ENCODE data around the gene SND1. TPM values are rescaled to one million over a fixed set of nuclear protein-coding genes. Genes with fewer than 3 reads are reported as not detected.
A peak's percentile ranks its signal among the peaks of the same experiment; 100 is the strongest.
"Not testable (repeated sequence)": the region's sequence is repeated elsewhere in the genome, so short reads cannot be mapped to it uniquely, and the experiment has no call there.

Gene SND1
- total RNA-seq, 2 donors from 2014 or later: 246 to 256 TPM

DNA sequence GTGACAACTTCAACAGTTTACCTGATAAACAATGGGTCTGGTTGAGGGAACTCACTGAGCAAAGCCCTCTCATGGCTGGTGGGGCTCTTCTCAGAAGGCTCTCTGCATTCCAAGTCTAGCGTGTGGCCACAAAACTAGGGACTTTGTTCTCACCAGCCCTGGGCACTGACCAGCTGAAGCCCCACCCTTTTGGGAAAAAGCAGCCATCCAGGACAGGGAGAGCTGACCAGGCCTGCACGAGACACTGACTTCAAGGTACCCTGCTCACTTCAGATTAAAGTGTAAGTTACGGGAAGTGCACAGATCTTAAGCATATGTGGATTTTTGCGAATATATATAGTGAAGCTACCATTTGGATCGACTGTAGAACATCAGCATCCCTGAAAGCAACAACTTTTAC lies 446.6 kb downstream of the SND1 start:
- Mint-ChIP-seq H3K27ac (no peak overlapping the region), H3K4me1 (peaks cover 9% of the 10 kb centered on the region), H3K36me3 (ENCODE audit: low read depth) (peaks cover 33% of the 10 kb centered on the region), H3K4me3 (no peak overlapping the region), H3K9me3 (no peaks in the 10 kb centered on the region), H3K27me3 (peaks cover 2% of the 10 kb centered on the region)
- no peak for ATAC-seq (replicated peaks)

DNA sequence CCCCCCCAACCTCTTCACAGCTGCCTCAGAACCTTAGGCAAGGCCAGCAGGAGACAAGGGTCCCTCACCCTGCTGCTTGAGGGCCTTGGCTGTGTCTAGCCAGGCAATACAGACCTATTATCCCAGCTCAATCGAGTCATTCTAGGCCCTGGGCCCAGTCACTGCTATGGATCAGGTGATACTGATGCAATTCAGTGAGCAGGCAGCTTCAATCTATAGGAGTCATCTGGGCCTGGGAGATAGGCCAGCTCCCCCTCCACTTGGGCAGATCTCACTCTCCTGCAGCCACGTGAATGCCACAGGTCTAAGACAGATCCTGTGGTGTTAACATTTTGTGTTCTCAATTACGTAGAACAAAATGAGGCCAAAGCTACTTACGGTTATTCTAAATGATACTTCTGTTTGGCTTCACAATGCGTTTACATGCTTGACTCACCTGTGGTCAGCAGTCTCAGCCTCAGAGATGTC lies 447.2 kb downstream of the SND1 start:
- no peak overlapping the region for H3K4me3 Mint-ChIP-seq
- peak; percentile 80 for ATAC-seq (replicated peaks)
- H3K27me3 Mint-ChIP-seq: peaks cover 5% of the 10 kb centered on the region
- H3K4me1 Mint-ChIP-seq: peaks cover 11% of the 10 kb centered on the region
- H3K9me3 Mint-ChIP-seq: no peaks in the 10 kb centered on the region
- peak overlapping the region; percentile 31 for H3K27ac Mint-ChIP-seq
- peaks cover 28% of the 10 kb centered on the region for H3K36me3 Mint-ChIP-seq (ENCODE audit: low read depth)

DNA sequence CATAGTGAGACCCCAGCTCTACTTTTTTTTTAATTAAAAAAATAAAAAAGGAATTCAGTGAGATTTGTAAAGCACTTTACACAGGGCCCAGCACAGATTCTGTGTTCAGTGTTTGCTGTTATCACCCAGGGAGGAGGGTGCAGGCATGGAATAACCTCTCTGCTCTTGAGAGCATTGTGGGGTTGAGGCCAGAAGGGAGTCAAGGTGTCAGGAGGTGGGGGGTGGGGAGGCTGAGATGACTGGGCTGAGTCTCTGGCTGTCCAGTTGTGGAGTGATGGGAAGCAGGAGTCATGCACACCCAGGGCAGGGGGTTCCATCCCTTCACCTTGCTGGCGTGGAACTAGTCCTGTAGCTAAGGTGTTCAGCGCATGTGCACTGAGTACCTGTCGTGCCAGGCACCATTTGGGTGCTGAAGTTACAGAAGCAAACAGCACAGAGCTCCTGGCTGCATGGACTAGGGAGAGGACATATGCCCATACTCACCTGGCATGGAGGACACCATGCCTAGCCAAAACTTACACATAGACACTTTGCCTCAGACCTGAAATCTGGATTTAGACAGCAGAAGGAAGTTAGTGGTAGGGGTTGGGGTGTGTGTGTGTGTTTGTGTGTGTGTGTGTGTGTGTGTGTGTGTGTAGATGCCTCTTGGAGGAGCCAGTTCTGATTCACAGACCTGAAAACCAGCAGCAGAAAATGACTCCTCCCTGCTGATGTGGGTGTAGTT lies 448.4 kb downstream of the SND1 start:
- ATAC-seq (replicated peaks): no peak
- Mint-ChIP-seq H3K27me3 (peaks cover 5% of the 10 kb centered on the region), H3K4me1 (peaks cover 15% of the 10 kb centered on the region), H3K27ac (peak overlapping the region; percentile 81), H3K36me3 (ENCODE audit: low read depth) (peaks cover 16% of the 10 kb centered on the region), H3K9me3 (no peaks in the 10 kb centered on the region), H3K4me3 (no peak overlapping the region)

DNA sequence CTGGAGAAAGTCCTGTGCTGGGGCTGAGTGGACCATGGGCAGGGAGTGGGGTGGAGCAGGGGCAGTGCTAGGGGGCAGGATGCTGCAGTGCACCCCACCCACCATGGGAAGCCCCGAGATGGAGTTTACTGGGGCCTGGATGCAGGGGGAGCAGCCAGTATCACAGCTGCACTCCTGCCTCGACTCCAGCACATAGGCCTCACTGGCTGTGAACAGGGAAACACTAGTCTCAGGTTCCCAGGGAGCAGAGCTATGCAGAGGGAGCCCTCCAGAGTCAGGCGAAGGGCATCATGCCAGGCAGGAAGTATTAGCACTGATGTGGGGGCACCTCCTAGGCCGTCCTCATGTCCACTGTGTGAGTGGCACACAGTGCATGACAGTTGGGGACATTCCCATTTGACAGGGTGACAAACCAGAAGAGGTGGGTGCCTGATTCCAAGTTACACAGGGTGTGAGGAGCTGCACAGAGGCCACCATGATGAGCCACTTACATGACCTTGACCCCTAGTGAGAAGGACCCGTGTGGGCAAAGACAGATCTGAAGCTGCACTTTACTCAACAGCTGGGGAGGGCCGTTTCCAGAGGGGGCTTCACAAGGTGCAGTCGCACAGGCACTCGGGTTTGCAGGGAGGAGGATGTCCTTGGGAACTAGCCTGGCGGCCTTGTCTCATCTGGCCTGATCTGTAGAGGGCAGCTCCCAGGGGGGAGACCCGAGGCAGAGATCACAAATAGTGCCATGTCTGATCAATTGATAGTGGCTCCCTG lies 449.1 kb downstream of the SND1 start:
- Mint-ChIP-seq H3K4me1 (peaks cover 15% of the 10 kb centered on the region), H3K4me3 (no peak overlapping the region), H3K27ac (peak overlapping the region; percentile 81), H3K27me3 (peaks cover 5% of the 10 kb centered on the region), H3K9me3 (no peaks in the 10 kb centered on the region), H3K36me3 (ENCODE audit: low read depth) (peaks cover 9% of the 10 kb centered on the region)
- no peak for ATAC-seq (replicated peaks)

DNA sequence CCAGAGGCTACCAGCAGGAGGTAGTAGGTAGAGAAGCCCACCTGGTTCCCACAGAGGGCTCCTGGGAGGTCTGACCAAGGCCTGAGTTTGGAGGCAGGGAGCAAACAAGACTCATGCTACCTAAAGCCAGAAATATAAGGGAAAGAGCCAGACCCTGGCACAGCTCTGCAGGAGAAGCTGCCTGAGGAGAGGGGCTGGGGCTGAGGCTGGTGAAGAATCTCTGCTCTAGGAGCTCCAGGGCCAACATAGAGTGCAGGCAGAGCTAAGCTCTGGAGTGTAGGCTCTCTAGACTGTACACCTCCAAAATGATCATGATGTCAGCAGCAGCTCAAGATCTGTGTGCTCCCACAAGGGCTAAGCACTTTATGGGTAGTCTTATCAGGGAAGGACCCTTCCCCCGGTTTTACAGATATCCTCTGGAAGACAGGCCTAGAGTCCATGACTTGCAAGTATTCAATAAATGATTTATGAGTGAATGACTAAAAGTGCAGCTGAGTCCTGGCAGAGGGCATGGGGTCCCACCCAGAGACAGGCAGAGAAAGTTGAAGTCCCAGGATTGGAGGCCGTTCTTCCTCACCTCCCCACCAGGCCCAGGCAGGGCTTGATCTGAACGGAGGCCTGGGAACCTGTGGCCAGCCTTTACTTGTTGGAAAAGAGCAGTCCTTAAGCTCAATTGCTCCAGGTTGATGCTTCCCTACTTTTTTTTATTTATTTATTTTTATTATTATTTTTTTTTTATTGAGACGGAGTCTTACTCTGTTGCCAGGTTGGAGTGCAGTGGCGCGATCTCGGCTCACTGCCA lies 450.7 kb downstream of the SND1 start:
- ATAC-seq (replicated peaks): no peak
- Mint-ChIP-seq H3K27me3 (peaks cover 5% of the 10 kb centered on the region), H3K4me3 (no peak overlapping the region), H3K36me3 (ENCODE audit: low read depth) (no peaks in the 10 kb centered on the region), H3K9me3 (no peaks in the 10 kb centered on the region), H3K4me1 (peaks cover 22% of the 10 kb centered on the region), H3K27ac (no peak overlapping the region)

DNA sequence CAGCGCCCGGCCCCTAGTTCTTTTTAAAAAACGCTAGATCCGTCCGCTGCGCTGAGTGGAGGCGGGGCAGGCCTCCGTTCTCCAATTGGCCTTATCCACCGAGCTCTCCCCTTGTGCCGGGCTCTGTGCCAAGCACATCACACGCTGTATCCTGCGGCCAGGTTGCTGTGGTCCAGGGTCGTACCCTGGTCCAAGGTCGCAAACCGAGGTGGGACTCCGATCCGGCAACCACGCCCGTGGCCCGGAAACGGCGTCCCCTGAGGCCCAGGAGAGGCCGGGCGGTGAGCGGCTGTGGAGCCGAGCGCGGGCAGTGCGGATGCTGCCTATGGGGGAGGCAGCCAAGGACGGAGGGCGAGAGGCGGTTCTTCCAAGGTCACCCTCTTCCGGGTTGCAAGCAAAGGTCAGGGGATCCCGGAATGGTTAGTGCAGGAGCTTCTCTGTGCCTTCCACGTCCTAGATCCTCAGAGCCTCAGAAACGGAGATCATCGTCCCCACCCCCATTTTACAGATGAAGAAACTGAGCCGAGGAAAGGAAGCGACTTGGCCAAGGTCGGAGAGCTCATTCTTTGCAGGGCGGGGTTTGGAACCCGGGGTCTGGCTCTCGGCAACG lies 451.6 kb downstream of the SND1 start:
- Mint-ChIP-seq H3K27ac (no peak overlapping the region), H3K36me3 (ENCODE audit: low read depth) (no peaks in the 10 kb centered on the region), H3K27me3 (peaks cover 5% of the 10 kb centered on the region), H3K4me3 (peak overlapping the region; percentile 77), H3K4me1 (peaks cover 26% of the 10 kb centered on the region), H3K9me3 (no peaks in the 10 kb centered on the region)
- peak; percentile 31 for ATAC-seq (replicated peaks)

DNA sequence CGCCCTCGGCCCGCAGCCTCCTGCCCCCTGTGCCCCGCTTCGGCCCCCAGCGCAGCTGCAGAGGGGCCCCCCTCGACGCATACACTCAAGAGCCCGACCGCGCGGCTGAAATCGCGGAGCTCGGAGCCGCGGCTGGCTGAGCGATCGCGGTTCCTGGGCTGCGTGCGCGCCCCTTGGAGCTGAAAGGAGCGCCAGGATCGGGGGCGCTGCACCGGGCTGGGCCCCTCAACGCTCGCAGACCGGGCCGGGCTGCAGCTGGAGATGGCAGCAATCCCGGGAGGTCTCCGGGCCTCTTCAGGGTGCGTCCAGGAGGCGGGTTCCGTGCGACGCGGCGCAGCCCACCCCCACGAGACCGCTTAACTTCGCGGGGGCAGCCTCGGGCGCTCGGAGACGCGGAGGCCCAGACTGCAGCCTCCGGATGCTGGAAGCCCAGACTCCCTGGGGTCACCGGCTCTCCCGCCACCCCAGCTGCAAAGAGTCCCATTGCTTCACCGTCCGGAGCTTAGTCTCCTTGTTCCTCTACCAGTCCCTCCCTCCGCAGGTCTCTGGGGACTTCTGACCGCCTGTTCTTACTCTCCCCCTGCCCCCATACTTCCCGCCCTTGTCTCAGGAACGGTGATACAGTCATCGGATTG lies 452.2 kb downstream of the SND1 start:
- Mint-ChIP-seq H3K36me3 (ENCODE audit: low read depth) (no peaks in the 10 kb centered on the region), H3K4me1 (peaks cover 31% of the 10 kb centered on the region), H3K27ac (peak overlapping the region; percentile 23), H3K9me3 (no peaks in the 10 kb centered on the region), H3K27me3 (peaks cover 5% of the 10 kb centered on the region), H3K4me3 (peak overlapping the region; percentile 77)
- peak; percentile 2 for ATAC-seq (replicated peaks)

DNA sequence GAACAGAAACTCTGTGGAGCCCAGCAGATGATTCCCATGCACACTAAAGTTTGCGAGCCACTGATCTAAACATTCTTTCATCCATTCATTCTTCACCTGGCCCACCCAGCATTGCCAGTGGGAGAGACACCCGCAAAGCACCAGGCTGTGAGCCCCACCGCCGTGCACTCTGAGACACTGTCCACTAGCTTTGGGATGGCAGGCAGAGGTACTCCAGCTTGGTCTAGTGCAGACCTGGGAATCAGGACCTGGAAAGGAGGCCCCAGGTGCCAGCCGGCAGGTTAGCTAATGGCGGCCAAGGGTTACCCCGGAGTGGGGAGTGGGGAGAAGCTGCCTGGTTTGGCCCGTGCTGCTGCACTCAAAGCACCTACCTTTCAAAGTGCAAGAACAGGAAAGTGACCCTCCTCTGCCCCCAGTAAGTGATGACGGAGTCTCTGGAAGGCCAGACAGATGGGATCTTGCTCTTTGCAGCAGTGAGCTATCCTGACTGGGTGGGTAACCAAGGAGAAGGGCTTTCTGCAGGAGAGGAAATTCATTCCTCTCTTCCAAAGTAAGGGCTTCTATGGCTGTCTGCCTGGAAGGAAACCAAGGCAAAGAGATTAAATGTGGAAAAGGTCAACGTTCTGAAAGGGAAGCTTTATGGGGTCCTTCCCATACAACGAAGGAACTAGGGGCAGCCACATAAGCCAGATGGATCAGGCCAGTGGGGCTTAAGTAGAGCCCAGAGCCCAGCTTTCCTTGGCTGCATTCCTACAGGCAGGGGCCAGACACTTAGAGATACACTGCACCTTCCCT lies 453.4 kb downstream of the SND1 start:
- Mint-ChIP-seq H3K27me3 (peaks cover 5% of the 10 kb centered on the region), H3K27ac (no peak overlapping the region), H3K36me3 (ENCODE audit: low read depth) (no peaks in the 10 kb centered on the region), H3K4me3 (no peak overlapping the region), H3K9me3 (no peaks in the 10 kb centered on the region), H3K4me1 (peaks cover 37% of the 10 kb centered on the region)
- no peak for ATAC-seq (replicated peaks)

DNA sequence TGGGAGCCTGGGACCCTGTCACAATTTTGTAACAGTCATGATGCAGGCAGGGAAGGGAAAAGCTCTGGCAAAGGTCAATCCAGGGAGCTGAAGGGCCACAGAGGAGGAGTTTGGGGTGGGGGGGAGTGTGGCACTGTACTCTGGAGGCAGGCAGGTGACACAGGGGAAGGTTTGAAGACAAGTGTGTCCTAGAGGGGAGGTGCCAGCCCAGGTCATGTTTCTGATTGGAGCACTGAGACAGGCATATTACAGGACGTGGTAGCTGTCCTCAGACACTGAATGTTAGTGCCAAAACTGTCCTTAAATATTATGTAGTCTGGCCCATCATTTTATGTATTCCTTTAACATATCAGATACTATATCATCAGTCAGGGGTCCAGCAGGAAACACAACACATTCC lies 454.8 kb downstream of the SND1 start:
- no peak for ATAC-seq (replicated peaks)
- no peaks in the 10 kb centered on the region for H3K9me3 Mint-ChIP-seq
- peaks cover 5% of the 10 kb centered on the region for H3K27me3 Mint-ChIP-seq
- H3K4me3 Mint-ChIP-seq: no peak overlapping the region
- peaks cover 47% of the 10 kb centered on the region for H3K4me1 Mint-ChIP-seq
- peak overlapping the region; percentile 13 for H3K27ac Mint-ChIP-seq
- H3K36me3 Mint-ChIP-seq (ENCODE audit: low read depth): no peaks in the 10 kb centered on the region

DNA sequence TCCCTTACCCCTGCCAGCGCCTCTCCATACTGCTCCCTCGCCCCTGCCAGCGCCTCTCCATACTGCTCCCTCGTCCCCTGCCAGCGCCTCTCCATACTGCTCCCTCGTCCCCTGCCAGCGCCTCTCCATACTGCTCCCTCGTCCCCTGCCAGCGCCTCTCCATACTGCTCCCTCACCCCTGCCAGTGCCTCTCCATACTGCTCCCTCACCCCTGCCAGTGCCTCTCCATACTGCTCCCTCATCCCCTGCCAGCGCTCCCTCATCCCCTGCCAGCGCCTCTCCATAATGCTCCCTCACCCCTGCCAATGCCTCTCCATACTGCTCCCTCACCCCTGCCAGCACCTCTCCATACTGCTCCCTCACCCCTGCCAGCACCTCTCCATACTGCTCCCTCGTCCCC lies 455.5 kb downstream of the SND1 start:
- H3K27me3 Mint-ChIP-seq; ATAC-seq (replicated peaks); H3K27ac Mint-ChIP-seq; H3K36me3 Mint-ChIP-seq (ENCODE audit: low read depth); H3K9me3 Mint-ChIP-seq; H3K4me3 Mint-ChIP-seq: not testable (repeated sequence)
- peaks cover 41% of the 10 kb centered on the region for H3K4me1 Mint-ChIP-seq

DNA sequence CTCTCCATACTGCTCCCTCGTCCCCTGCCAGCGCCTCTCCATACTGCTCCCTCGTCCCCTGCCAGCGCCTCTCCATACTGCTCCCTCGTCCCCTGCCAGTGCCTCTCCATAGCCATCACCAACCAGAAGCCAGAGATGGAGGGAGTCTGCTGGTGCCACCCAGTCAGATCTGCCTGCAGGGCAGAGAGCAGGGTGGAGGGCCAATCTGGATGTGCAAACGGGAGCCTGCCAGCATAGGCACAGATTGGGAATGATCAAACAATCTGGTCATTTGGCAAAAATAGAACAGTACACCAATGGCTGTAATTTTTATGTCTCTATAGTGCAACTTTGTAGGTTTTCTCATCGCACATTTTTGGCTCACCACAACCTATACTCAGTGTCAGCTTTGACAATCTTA lies 456.1 kb downstream of the SND1 start:
- H3K4me3 Mint-ChIP-seq: peak overlapping the region; percentile 49
- no peaks in the 10 kb centered on the region for H3K9me3 Mint-ChIP-seq
- H3K4me1 Mint-ChIP-seq: peaks cover 41% of the 10 kb centered on the region
- no peaks in the 10 kb centered on the region for H3K36me3 Mint-ChIP-seq (ENCODE audit: low read depth)
- H3K27ac Mint-ChIP-seq: peak overlapping the region; percentile 52
- peaks cover 5% of the 10 kb centered on the region for H3K27me3 Mint-ChIP-seq
- no peak for ATAC-seq (replicated peaks)

DNA sequence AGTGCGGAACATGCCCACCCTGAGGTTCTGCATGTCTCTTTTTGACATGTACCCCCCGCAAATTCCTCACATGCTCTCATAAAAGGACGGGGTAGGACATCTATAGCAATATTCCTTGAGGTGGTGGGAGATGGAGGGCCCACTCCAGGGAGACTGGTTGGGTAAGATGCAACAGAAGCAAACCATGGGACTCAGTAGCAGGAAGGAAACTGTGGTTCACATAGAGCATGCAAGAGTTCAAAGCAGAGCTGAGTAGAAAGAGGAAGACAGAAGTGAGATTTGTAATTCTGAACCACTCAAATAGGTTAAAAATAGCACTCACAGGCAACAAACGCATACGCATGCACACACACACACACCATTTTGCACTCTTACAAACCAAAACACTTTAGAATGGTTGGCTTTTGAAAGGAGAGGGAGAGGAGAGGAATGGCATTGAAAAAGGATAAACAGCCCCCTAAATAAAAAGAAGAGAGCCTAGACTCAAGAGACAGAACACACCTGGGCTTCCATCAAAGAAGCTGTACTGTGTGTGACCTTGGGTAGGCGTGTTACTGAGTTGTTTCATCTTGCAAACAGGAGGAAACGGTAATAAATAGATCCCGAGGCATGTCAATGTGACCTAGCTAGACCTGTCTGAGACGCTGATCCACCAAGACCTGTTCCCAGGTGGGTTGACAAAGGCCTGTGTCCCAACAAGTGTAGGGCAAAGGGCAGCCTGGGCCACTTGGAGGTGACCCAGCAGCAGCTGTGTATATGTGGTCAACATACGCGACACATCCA lies 456.8 kb downstream of the SND1 start:
- Mint-ChIP-seq H3K36me3 (ENCODE audit: low read depth) (no peaks in the 10 kb centered on the region), H3K4me1 (peaks cover 37% of the 10 kb centered on the region)
- peak; percentile 76 for ATAC-seq (replicated peaks)

More for the DNA sequence above, 456.8 kb downstream of the SND1 start:
- Mint-ChIP-seq H3K9me3 (no peaks in the 10 kb centered on the region), H3K4me3 (peak overlapping the region; percentile 49), H3K27me3 (peaks cover under 1% of the 10 kb centered on the region), H3K27ac (peak overlapping the region; percentile 52)

All from activated T-helper 17 cell treated with anti-CD3 and anti-CD28 coated beads, Interleukin-2, amount 50 U/mL, for 72 hours (primary cell).